Neural cell (in vitro differentiated cells): ENCODE measurements around the gene SBNO2. TPM values are rescaled to one million over a fixed set of nuclear protein-coding genes. Genes with fewer than 3 reads are reported as not detected.

ENCODE experiments used
- H2AFZ ChIP-seq: fragments of 200-600, 300-800 bp; sonication (generic), shearing (Covaris generic); 2 replicates; pipeline ENCODE4 v1.6.0; 2014; ENCODE audit warnings: low read depth, mild to moderate bottlenecking, antibody characterized with exemption, low read length, moderate library complexity
- H3F3A ChIP-seq: fragments of 200-600 bp; shearing (Covaris generic); 2 replicates; pipeline ENCODE4 v1.6.1; 2016; ENCODE audit warnings: mild to moderate bottlenecking, moderate library complexity, mixed read lengths, antibody characterized with exemption, low read length; ENCODE audit not compliant: insufficient read depth, poor library complexity, severe bottlenecking
- H3K27ac ChIP-seq: fragments of 200-600, 300-800 bp; sonication (generic), shearing (Covaris generic); 2 replicates; pipeline ENCODE4 v1.5.1; 2014; ENCODE audit warnings: mild to moderate bottlenecking, low read length, moderate library complexity
- H3K27me3 ChIP-seq: fragments of 300-800, 200-600 bp; sonication (generic), shearing (Covaris generic); 2 replicates; pipeline ENCODE4 v1.6.0; 2014; ENCODE audit warnings: mild to moderate bottlenecking, low read depth, low read length, moderate library complexity; ENCODE audit not compliant: insufficient read depth
- H3K36me3 ChIP-seq: fragments of 300-800, 200-600 bp; sonication (generic), shearing (Covaris generic); 2 replicates; pipeline ENCODE4 v1.5.1; 2014; ENCODE audit warnings: mild to moderate bottlenecking, antibody characterized with exemption, low read length, moderate library complexity; ENCODE audit not compliant: insufficient read depth
- H3K4me2 ChIP-seq: fragments of 300-800, 200-600 bp; sonication (generic), shearing (Covaris generic); 2 replicates; pipeline ENCODE4 v1.6.0; 2014; ENCODE audit warnings: mild to moderate bottlenecking, low read length
- H3K4me3 ChIP-seq: fragments of 300-800, 200-600 bp; sonication (generic), shearing (Covaris generic); 2 replicates; pipeline ENCODE4 v1.5.1; 2014; ENCODE audit warnings: mild to moderate bottlenecking, low read length, moderate library complexity
- H3K79me2 ChIP-seq: fragments of 200-600 bp; shearing (Covaris generic); replicated peaks from 2 replicates; pipeline ENCODE4 v1.6.0; 2014; ENCODE audit warnings: mild to moderate bottlenecking, low read length, moderate library complexity; ENCODE audit not compliant: insufficient read depth
- H3K9ac ChIP-seq: fragments of 300-800, 200-600 bp; sonication (generic), shearing (Covaris generic); 2 replicates; pipeline ENCODE4 v1.6.1; 2016; ENCODE audit warnings: mild to moderate bottlenecking, low read length, mixed read lengths
- H3K9me2 ChIP-seq: fragments of 200-600 bp; shearing (Covaris generic); 2 replicates; pipeline ENCODE4 v1.6.1; 2016; ENCODE audit warnings: mild to moderate bottlenecking, low read length, mixed read lengths; ENCODE audit not compliant: insufficient read depth
- H3K9me3 ChIP-seq: fragments of 200-600, 300-800 bp; sonication (generic), shearing (Covaris generic); 2 replicates; pipeline ENCODE4 v1.6.1; 2016; ENCODE audit warnings: mild to moderate bottlenecking, mixed run types, low read length, moderate library complexity, mixed read lengths
- H4K20me1 ChIP-seq: fragments of 200-600 bp; shearing (Covaris generic); 2 replicates; pipeline ENCODE4 v1.6.1; 2016; ENCODE audit warnings: mild to moderate bottlenecking, mixed run types; ENCODE audit not compliant: insufficient read depth
- CTCF ChIP-seq: fragments of 450-650 bp; IDR thresholded peaks from 2 replicates; pipeline ENCODE4 v1.5.1; 2014; ENCODE audit warnings: antibody characterized with exemption, mild to moderate bottlenecking, moderate library complexity; ENCODE audit not compliant: poor library complexity, severe bottlenecking
- EP300 ChIP-seq: fragments of 450-650 bp; conservative IDR thresholded peaks from 2 replicates; pipeline ENCODE4 v1.6.1; 2014; ENCODE audit warnings: antibody characterized with exemption, mild to moderate bottlenecking, moderate library complexity; ENCODE audit not compliant: poor library complexity, severe bottlenecking
- MXI1 ChIP-seq: fragments of 450-650 bp; conservative IDR thresholded peaks from 2 replicates; pipeline ENCODE4 v1.6.1; 2014; ENCODE audit warnings: antibody characterized with exemption, mild to moderate bottlenecking; ENCODE audit not compliant: poor library complexity, severe bottlenecking
- RAD21 ChIP-seq: fragments of 450-650 bp; conservative IDR thresholded peaks from 2 replicates; pipeline ENCODE4 v1.6.1; 2014; ENCODE audit warnings: antibody characterized with exemption, mild to moderate bottlenecking, moderate library complexity
- SMC3 ChIP-seq: fragments of 450-650 bp; conservative IDR thresholded peaks from 2 replicates; pipeline ENCODE4 v1.6.1; 2014; ENCODE audit warnings: antibody characterized with exemption, mild to moderate bottlenecking, moderate library complexity; ENCODE audit not compliant: poor library complexity
- TAF1 ChIP-seq: IDR thresholded peaks from 2 replicates; pipeline ENCODE4 v1.6.1; 2012; ENCODE audit warnings: low read depth
- polyA plus RNA-seq: library from polyadenylated mRNA; depleted of rRNA; stranded (reverse); fragments of >200 nt; gene quantifications from 2 replicates; pipeline ENCODE4 v1.2.3, GENCODE V29; 2014
- TF ChIP-seq, protein P1 (sequence below): IDR thresholded peaks from 2 replicates; pipeline ENCODE4 v1.6.1; 2012; ENCODE audit warnings: borderline replicate concordance

The SBNO2 gene
- polyA plus RNA-seq, 1 donor from 2014 or later = 4.8 TPM

DNA sequence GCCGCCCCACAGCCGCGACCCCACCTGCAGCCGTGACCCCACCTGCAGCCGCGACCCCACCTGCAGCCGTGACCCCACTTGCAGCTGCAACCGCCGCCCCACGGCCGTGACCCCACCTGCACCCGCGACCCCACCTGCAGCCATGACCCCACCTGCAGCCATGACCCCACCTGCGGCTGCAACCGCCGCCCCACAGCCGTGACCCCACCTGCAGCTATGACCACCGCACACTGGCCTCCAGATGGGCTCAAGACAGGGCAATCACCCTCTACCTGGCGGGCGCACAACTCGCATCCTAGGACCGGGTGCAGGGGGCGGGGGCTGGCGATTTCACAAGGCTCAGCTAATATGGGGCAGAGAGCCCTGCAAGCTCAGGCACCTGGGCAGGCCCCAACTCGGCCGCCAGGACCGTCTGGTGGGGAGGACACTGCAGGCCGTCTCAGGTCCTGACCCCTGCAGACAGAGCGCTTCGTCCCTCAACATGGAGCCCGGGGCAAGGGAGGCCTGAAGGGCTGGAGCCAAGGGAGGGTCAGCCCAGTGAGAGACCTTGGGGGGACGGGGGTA lies 15.1 kb downstream of the SBNO2 start:
- Histone ChIP-seq H3K4me3 (no peak overlapping the region), H3K27ac (no peak overlapping the region), H3K4me2 (no peak overlapping the region), H3K79me2 (no peaks in the 10 kb centered on the region), H4K20me1 (no peaks in the 10 kb centered on the region), H3K9me2 (no peaks in the 10 kb centered on the region), H3K27me3 (no peaks in the 10 kb centered on the region), H3K9me3 (no peaks in the 10 kb centered on the region), H3K9ac (no peak overlapping the region), H3F3A (no peaks in the 10 kb centered on the region), H2AFZ (no peak overlapping the region), H3K36me3 (no peaks in the 10 kb centered on the region)
- no peak for TF ChIP-seq RAD21
- TF ChIP-seq SMC3 = no peak
- TF ChIP-seq TAF1 = no peak
- TF ChIP-seq MXI1 = no peak

DNA sequence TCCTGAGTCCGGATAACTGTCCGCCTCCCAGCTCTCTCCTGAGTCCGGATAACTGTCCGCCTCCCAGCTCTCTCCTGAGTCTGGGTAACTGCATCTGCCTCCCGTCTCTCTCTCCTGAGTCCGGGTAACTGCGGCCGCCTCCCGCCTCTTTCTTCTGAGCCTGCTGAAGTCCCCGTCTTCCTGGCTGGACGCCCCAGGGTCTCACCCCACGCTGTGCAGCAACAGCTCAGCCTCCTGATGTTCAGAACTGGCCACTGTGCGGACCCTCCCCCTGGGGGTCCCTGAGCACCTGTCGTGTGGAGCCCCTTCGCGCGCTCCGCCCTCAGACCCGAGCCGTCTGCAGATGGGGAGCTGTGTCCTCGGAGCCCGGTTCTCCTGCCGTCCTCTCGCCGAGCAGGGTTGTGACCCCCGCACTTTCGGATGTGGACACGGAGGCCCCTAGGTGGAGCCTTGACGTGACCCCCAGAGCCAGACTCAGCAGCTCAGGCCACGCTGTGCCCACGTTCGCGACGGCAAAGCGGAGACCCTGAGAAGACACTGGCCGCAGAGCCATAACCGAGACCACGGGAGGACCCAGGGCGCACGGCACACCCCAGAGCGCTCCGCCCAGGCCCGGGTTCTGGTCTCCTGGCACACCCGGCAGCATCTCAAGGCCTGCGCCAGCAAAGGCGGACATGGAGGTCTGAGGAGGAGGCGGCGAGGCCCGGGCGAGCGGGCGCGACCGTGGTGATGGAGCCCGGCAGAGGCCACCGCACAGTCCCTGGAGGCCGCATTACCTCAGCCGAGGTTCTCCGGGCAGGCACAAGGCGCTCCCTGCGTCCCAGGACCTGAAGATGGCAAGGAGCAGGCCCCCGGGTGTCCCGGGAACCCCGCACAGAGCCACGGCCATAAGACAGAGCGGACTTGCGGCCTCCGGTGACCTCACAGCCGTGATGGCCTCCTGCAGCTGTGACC lies 15.9 kb downstream of the SBNO2 start:
- no peaks in the 10 kb centered on the region for H3K79me2 ChIP-seq

More for the DNA sequence above, 15.9 kb downstream of the SBNO2 start:
- Histone ChIP-seq H3F3A (no peaks in the 10 kb centered on the region), H3K9ac (no peak overlapping the region), H3K36me3 (no peaks in the 10 kb centered on the region), H3K27me3 (no peaks in the 10 kb centered on the region), H3K4me3 (no peak overlapping the region), H3K27ac (no peak overlapping the region), H3K9me3 (no peaks in the 10 kb centered on the region), H2AFZ (no peak overlapping the region), H4K20me1 (no peaks in the 10 kb centered on the region), H3K4me2 (no peak overlapping the region), H3K9me2 (no peaks in the 10 kb centered on the region)
- TF ChIP-seq SMC3 = no peak
- no peak for TF ChIP-seq TAF1
- TF ChIP-seq CTCF = no peak
- no peak for TF ChIP-seq MXI1
- TF ChIP-seq EP300 = no peak
- TF ChIP-seq, protein P1, sequence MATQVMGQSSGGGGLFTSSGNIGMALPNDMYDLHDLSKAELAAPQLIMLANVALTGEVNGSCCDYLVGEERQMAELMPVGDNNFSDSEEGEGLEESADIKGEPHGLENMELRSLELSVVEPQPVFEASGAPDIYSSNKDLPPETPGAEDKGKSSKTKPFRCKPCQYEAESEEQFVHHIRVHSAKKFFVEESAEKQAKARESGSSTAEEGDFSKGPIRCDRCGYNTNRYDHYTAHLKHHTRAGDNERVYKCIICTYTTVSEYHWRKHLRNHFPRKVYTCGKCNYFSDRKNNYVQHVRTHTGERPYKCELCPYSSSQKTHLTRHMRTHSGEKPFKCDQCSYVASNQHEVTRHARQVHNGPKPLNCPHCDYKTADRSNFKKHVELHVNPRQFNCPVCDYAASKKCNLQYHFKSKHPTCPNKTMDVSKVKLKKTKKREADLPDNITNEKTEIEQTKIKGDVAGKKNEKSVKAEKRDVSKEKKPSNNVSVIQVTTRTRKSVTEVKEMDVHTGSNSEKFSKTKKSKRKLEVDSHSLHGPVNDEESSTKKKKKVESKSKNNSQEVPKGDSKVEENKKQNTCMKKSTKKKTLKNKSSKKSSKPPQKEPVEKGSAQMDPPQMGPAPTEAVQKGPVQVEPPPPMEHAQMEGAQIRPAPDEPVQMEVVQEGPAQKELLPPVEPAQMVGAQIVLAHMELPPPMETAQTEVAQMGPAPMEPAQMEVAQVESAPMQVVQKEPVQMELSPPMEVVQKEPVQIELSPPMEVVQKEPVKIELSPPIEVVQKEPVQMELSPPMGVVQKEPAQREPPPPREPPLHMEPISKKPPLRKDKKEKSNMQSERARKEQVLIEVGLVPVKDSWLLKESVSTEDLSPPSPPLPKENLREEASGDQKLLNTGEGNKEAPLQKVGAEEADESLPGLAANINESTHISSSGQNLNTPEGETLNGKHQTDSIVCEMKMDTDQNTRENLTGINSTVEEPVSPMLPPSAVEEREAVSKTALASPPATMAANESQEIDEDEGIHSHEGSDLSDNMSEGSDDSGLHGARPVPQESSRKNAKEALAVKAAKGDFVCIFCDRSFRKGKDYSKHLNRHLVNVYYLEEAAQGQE = no peak
